ENCODE data around the gene ZBTB3. TPM values are rescaled to one million over a fixed set of nuclear protein-coding genes. Genes with fewer than 3 reads are reported as not detected.

ZBTB3 gene
- total and polyA plus RNA-seq, 8 donors, result 7.3 to 11.2 (median 8.9) TPM

DNA sequence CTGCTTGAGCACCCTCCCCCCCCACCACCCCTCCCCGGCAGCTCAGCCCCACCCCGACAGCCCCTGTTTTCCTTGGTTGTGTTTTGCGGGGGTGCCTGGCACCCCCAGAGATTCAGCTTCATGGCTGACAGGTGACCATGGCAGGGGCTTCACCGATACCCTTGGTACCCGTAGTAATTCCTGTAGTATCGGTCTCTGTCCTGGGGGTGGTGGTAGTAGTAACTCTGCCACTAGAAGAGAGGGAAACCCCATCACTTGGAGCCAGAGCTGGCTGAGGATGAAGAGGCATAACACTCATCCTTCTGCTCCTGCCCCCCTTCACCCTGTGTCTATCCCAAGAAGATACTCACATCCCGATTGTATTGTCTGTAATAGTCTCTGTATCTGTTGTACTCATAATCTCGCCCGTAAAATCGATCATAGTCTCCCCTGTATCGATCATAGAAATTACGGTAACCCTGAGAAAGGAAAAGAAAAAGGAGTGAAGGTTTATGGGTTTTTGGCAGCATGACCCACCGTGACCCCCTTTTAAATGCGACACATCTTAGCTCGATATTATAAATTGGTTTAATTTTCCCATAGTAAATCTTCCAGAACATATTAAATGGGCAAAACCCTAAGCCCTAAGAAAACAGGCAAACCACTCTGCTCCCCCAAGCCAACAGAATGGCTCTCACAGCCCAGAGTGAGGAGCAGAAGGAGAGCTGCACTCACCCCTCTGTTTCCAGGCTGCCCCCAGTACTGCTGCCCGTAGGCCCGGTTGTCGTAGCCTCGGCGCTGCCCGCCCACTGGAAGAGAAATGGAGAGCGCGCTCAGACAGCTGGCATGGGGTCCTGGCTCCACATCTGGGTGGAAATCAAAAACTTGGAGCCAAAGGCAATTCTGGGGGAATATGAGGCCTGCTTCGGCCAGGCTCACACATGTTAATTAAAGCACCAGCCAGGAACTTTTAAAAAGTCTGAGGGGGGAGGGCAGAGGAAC lies 38.5 kb downstream of the ZBTB3 start:
- Histone ChIP-seq H3K4me1 (peaks cover 5 to 16% of the 10 kb centered on the region in 2 donors), H3K27ac (no peak overlapping the region), H3K9me3 (no peaks in the 10 kb centered on the region), H3K36me3 (peaks cover 4 to 99% of the 10 kb centered on the region in 2 donors), H3K4me3 (no peak overlapping the region), H3K27me3 (no peaks in the 10 kb centered on the region)
- no peak for DNase-seq
- ATAC-seq, result no peak
- intact Hi-C loops (cut with DNase I), result no loop called here
- TF ChIP-seq, protein P1, sequence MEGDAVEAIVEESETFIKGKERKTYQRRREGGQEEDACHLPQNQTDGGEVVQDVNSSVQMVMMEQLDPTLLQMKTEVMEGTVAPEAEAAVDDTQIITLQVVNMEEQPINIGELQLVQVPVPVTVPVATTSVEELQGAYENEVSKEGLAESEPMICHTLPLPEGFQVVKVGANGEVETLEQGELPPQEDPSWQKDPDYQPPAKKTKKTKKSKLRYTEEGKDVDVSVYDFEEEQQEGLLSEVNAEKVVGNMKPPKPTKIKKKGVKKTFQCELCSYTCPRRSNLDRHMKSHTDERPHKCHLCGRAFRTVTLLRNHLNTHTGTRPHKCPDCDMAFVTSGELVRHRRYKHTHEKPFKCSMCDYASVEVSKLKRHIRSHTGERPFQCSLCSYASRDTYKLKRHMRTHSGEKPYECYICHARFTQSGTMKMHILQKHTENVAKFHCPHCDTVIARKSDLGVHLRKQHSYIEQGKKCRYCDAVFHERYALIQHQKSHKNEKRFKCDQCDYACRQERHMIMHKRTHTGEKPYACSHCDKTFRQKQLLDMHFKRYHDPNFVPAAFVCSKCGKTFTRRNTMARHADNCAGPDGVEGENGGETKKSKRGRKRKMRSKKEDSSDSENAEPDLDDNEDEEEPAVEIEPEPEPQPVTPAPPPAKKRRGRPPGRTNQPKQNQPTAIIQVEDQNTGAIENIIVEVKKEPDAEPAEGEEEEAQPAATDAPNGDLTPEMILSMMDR (IDR thresholded peaks at IDR 0.05), result no peak

DNA sequence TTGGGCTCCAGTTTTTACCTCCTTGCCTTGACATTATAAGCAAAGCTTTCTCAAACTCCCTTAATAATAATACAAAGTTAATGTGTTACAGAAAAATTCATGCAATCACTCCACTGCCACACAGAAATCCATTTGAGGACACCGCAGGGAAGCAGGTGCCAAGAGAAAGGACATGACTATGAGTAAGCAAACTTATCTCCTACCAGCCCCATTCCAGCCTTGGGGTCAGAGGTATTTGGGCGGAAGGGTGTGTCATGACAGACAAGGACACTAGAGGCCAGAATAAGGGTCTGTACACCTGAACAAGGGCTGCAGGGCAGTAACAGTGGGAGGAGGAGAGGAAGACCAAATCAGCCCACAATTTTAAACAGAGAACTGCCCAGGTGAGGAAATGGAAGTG lies 40.6 kb downstream of the ZBTB3 start:
- Histone ChIP-seq H3K36me3 (peaks cover 0 to 82% of the 10 kb centered on the region in 2 donors), H3K27ac (peak overlapping the region; percentile 39 to 49), H3K4me1 (peaks cover 17 to 34% of the 10 kb centered on the region in 2 donors), H3K9me3 (no peaks in the 10 kb centered on the region), H3K4me3 (no peak overlapping the region), H3K27me3 (no peaks in the 10 kb centered on the region)
- TF ChIP-seq, protein P1 (IDR thresholded peaks at IDR 0.05), result no peak
- intact Hi-C loops (cut with DNase I), result no loop called here
- ATAC-seq, result peak; percentile 49
- DNase-seq, result peak in 1 of 4 donors; percentile 70

DNA sequence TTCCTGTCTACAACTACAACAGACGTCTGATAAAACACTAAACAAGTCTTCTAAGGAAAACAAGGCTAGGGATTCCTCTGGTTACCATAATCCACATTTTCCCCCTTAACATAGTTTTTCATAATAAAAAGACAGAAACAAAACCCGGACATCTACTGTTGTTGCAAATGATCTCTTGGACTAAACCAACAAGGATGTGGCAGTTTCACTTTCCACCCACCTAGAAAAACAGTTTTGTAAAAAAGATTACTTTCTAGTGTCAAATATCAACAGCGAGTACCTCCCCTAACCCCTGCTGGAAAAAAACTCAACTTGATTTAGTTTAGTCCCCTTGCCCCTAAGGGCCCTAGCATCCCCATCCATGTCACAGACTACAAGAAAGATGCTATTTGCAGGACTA lies 41.1 kb downstream of the ZBTB3 start:
- Histone ChIP-seq H3K4me3 (no peak overlapping the region), H3K27me3 (no peaks in the 10 kb centered on the region), H3K36me3 (peaks cover 0 to 77% of the 10 kb centered on the region in 2 donors), H3K27ac (peak overlapping the region; percentile 23 to 49), H3K4me1 (peaks cover 17 to 38% of the 10 kb centered on the region in 2 donors), H3K9me3 (no peaks in the 10 kb centered on the region)
- DNase-seq (no peak), ATAC-seq (no peak)
- TF ChIP-seq, protein P1 (IDR thresholded peaks at IDR 0.05), result no peak
- intact Hi-C loops (cut with DNase I), result no loop called here

GRCh38 chr11:62712276-62712812 lies 41.6 kb downstream of the ZBTB3 start:
- H3K4me1 ChIP-seq, result peaks cover 17 to 42% of the 10 kb centered on the region in 2 donors
- DNase-seq (no peak), ATAC-seq (no peak)
- no peaks in the 10 kb centered on the region for H3K27me3 ChIP-seq
- H3K9me3 ChIP-seq, result no peaks in the 10 kb centered on the region
- TF ChIP-seq, protein P1 (IDR thresholded peaks at IDR 0.05), result no peak
- no peak overlapping the region for H3K4me3 ChIP-seq
- peak overlapping the region; percentile 23 to 49 for H3K27ac ChIP-seq
- intact Hi-C loops (cut with DNase I), result no loop called here
- peaks cover 0 to 72% of the 10 kb centered on the region in 2 donors for H3K36me3 ChIP-seq

- Histone ChIP-seq H3K9me3 (no peaks in the 10 kb centered on the region), H3K4me3 (peak overlapping the region; percentile 51 to 59), H3K36me3 (peaks cover 0 to 48% of the 10 kb centered on the region in 2 donors), H3K27ac (peak overlapping the region; percentile 96 to 97), H3K27me3 (no peaks in the 10 kb centered on the region), H3K4me1 (peaks cover 29 to 63% of the 10 kb centered on the region in 2 donors)
- DNase-seq (no peak), ATAC-seq (no peak)
- TF ChIP-seq, protein P1 (IDR thresholded peaks at IDR 0.05), result no peak
- intact Hi-C loops (cut with DNase I), result no loop called here
These were observed 44.0 kb downstream of the ZBTB3 start for GRCh38 chr11:62710001-62710345.
